Erythroblast (primary cell): Measurements from ENCODE around the gene ZNF343.

Experiments used
- DNase-seq, 2 experiments: peaks; one replicate each; lab custom pipeline; 2025; lab: John Stamatoyannopoulos, UW
- GATA1 ChIP-seq: IDR thresholded peaks from 2 replicates; pipeline ENCODE4 v1.6.1; 2011; ENCODE audit warnings: low read depth, mild to moderate bottlenecking, control low read depth, low read length, moderate library complexity
- POLR2A ChIP-seq: IDR thresholded peaks from 2 replicates; pipeline ENCODE4 v1.6.1; 2011; ENCODE audit warnings: mild to moderate bottlenecking, low read length

The ZNF343 gene

GRCh38 chr20:2508631-2509467 is at the start of gene ZNF343:
Gene ZNF343, minus strand, starts transcription at chr20:2508915. Its CDS starts 15,020 bp downstream, at chr20:2493895.
- peak; percentile 77 for TF ChIP-seq POLR2A
- TF ChIP-seq GATA1, result no peak
- DNase-seq, result peak; percentile 89 to 90

GRCh38 chr20:2557873-2558580 is 49.3 kb upstream of the ZNF343 start:
- DNase-seq, result no peak
- TF ChIP-seq POLR2A, result no peak
- TF ChIP-seq GATA1, result no peak

GRCh38 chr20:2545594-2545993 is 36.9 kb upstream of the ZNF343 start:
- no peak for TF ChIP-seq GATA1
- no peak for TF ChIP-seq POLR2A
- DNase-seq, result no peak

GRCh38 chr20:2544211-2544610 is 35.5 kb upstream of the ZNF343 start:
- TF ChIP-seq GATA1 (no peak), POLR2A (no peak)
- no peak for DNase-seq

GRCh38 chr20:2542361-2542760 is 33.6 kb upstream of the ZNF343 start:
- no peak for DNase-seq
- TF ChIP-seq GATA1 (no peak), POLR2A (no peak)

- no peak for DNase-seq
- TF ChIP-seq POLR2A, result no peak
- no peak for TF ChIP-seq GATA1
These were observed 33.2 kb upstream of the ZNF343 start for GRCh38 chr20:2541940-2542339.

- no peak for DNase-seq
- TF ChIP-seq GATA1, result no peak
These were observed 30.4 kb upstream of the ZNF343 start for GRCh38 chr20:2538931-2539720.

- TF ChIP-seq POLR2A (no peak), GATA1 (no peak)
- DNase-seq, result no peak
These were observed 29.6 kb upstream of the ZNF343 start for GRCh38 chr20:2538356-2538755.

- TF ChIP-seq GATA1, result no peak
- no peak for TF ChIP-seq POLR2A
- no peak for DNase-seq
These were observed 28.4 kb upstream of the ZNF343 start for GRCh38 chr20:2537101-2537500.

GRCh38 chr20:2536560-2536986 is 27.9 kb upstream of the ZNF343 start, which contains the start of gene TMC2:
Gene TMC2, plus strand, starts transcription at chr20:2536573. Its CDS starts 49 bp downstream, at chr20:2536622.
- TF ChIP-seq GATA1 (no peak), POLR2A (no peak)
- DNase-seq, result no peak

- no peak for TF ChIP-seq GATA1
- no peak for TF ChIP-seq POLR2A
- DNase-seq, result no peak
These were observed 27.2 kb upstream of the ZNF343 start for GRCh38 chr20:2535711-2536559.

- TF ChIP-seq GATA1 (no peak), POLR2A (no peak)
- DNase-seq, result no peak
These were observed 24.4 kb upstream of the ZNF343 start for GRCh38 chr20:2533118-2533517.
